H9 (cell line): ENCODE results near the gene DSCAM. TPM values are rescaled to one million over a fixed set of nuclear protein-coding genes. Genes with fewer than 3 reads are reported as not detected.

Experiments
- DNase-seq: peaks from one replicate; pipeline ENCODE4 v3.0.0-alpha.2; 2017
- H2AFZ ChIP-seq: one replicate; pipeline ENCODE4 v1.6.1; 2013; ENCODE audit warnings: mild to moderate bottlenecking, low read length, control low read depth, moderate library complexity
- H2AK5ac ChIP-seq: 2 replicates; pipeline ENCODE4 v1.6.1; 2013; ENCODE audit warnings: low read length, control low read depth, mixed read lengths; ENCODE audit not compliant: insufficient read length
- H2BK120ac ChIP-seq: one replicate; pipeline ENCODE4 v1.6.1; 2013; ENCODE audit warnings: low read depth, mild to moderate bottlenecking, low read length, control low read depth, inconsistent platforms; ENCODE audit not compliant: poor library complexity, severe bottlenecking
- H2BK12ac ChIP-seq: 2 replicates; pipeline ENCODE4 v1.6.1; 2013; ENCODE audit warnings: low read length, control low read depth, mixed read lengths, low read depth; ENCODE audit not compliant: insufficient read length
- H2BK15ac ChIP-seq: 2 replicates; pipeline ENCODE4 v1.6.1; 2013; ENCODE audit warnings: low read depth, low read length, control low read depth
- H2BK20ac ChIP-seq: one replicate; pipeline ENCODE4 v1.6.1; 2013; ENCODE audit warnings: low read depth, mild to moderate bottlenecking, low read length, control low read depth, inconsistent platforms; ENCODE audit not compliant: poor library complexity, severe bottlenecking
- H2BK5ac ChIP-seq: 2 replicates; pipeline ENCODE4 v1.6.1; 2013; ENCODE audit warnings: low read length, control low read depth, mixed read lengths; ENCODE audit not compliant: insufficient read length
- H3K14ac ChIP-seq: 2 replicates; pipeline ENCODE4 v1.6.1; 2013; ENCODE audit warnings: low read length, control low read depth; ENCODE audit not compliant: insufficient read depth
- H3K18ac ChIP-seq: 2 replicates; pipeline ENCODE4 v1.6.1; 2013; ENCODE audit warnings: low read depth, mild to moderate bottlenecking, mixed read lengths, low read length, control low read depth; ENCODE audit not compliant: insufficient read length
- H3K23ac ChIP-seq: 2 replicates; pipeline ENCODE4 v1.6.1; 2013; ENCODE audit warnings: low read length, control low read depth, mixed read lengths, low read depth; ENCODE audit not compliant: insufficient read length
- H3K23me2 ChIP-seq: 2 replicates; pipeline ENCODE4 v1.6.1; 2013; ENCODE audit warnings: low read depth, mild to moderate bottlenecking, mixed read lengths, low read length, control low read depth; ENCODE audit not compliant: insufficient read length, poor library complexity, severe bottlenecking
- H3K27ac ChIP-seq: 2 replicates; pipeline ENCODE4 v1.5.1; 2013; ENCODE audit warnings: low read length, control low read depth, mixed read lengths, low read depth; ENCODE audit not compliant: insufficient read length
- H3K27me3 ChIP-seq: 2 replicates; pipeline ENCODE4 v1.6.1; 2013; ENCODE audit warnings: low read length, control low read depth, inconsistent platforms; ENCODE audit not compliant: insufficient read depth
- H3K4ac ChIP-seq: 2 replicates; pipeline ENCODE4 v1.6.1; 2013; ENCODE audit warnings: low read depth, mild to moderate bottlenecking, control low read depth, inconsistent platforms, low read length, moderate library complexity
- H3K4me1 ChIP-seq: 2 replicates; pipeline ENCODE4 v1.6.1; 2013; ENCODE audit warnings: low read length, control low read depth, inconsistent platforms; ENCODE audit not compliant: insufficient read depth
- H3K4me2 ChIP-seq: 2 replicates; pipeline ENCODE4 v1.6.1; 2013; ENCODE audit warnings: low read length, control low read depth, mixed read lengths; ENCODE audit not compliant: insufficient read length, insufficient read depth
- H3K56ac ChIP-seq: 2 replicates; pipeline ENCODE4 v1.6.1; 2013; ENCODE audit warnings: low read depth, mild to moderate bottlenecking, mixed read lengths, low read length, control low read depth; ENCODE audit not compliant: insufficient read length
- H3K79me1 ChIP-seq: 2 replicates; pipeline ENCODE4 v1.6.1; 2013; ENCODE audit warnings: low read depth, mild to moderate bottlenecking, moderate library complexity, low read length, control low read depth, inconsistent platforms; ENCODE audit not compliant: insufficient read depth, poor library complexity, severe bottlenecking
- H3K79me2 ChIP-seq: 2 replicates; pipeline ENCODE4 v1.6.1; 2013; ENCODE audit warnings: low read length, control low read depth, inconsistent platforms; ENCODE audit not compliant: insufficient read depth
- H3K9ac ChIP-seq: 2 replicates; pipeline ENCODE4 v1.6.1; 2013; ENCODE audit warnings: low read length, control low read depth, mixed read lengths; ENCODE audit not compliant: insufficient read length; ENCODE audit errors: extremely low read depth
- H3K9me3 ChIP-seq: one replicate; pipeline ENCODE4 v1.6.1; 2013; ENCODE audit warnings: low read depth, low read length, inconsistent platforms; ENCODE audit not compliant: control insufficient read depth
- H3T11ph ChIP-seq: one replicate; pipeline ENCODE4 v1.6.1; 2013; ENCODE audit warnings: mild to moderate bottlenecking, low read length, control low read depth, inconsistent platforms
- H4K20me1 ChIP-seq: one replicate; pipeline ENCODE4 v1.6.1; 2013; ENCODE audit not compliant: control insufficient read depth, insufficient read length, insufficient read depth
- H4K5ac ChIP-seq: 2 replicates; pipeline ENCODE4 v1.6.1; 2013; ENCODE audit warnings: low read depth, mild to moderate bottlenecking, mixed read lengths, low read length, control low read depth; ENCODE audit not compliant: insufficient read length
- H4K8ac ChIP-seq: replicated peaks from 2 replicates; pipeline ENCODE4 v1.6.1; 2013; ENCODE audit warnings: low read length, control low read depth, mixed read lengths, low read depth; ENCODE audit not compliant: insufficient read length
- H4K91ac ChIP-seq: 2 replicates; pipeline ENCODE4 v1.6.1; 2013; ENCODE audit warnings: low read depth, mild to moderate bottlenecking, moderate library complexity, mixed read lengths, low read length, control low read depth; ENCODE audit not compliant: insufficient read length
- H3K27ac Mint-ChIP-seq, 3 experiments: 2 replicates in 2 of 3; 3 replicates in 1 of 3; pipeline ENCODE4 v1.8.0; 2020 to 2021; ENCODE audit warnings: mixed read lengths in 3 of 3, mild to moderate bottlenecking in 1 of 3, moderate library complexity in 1 of 3
- H3K27me3 Mint-ChIP-seq: 2 replicates; pipeline ENCODE4 v1.8.0; 2021; ENCODE audit warnings: low read depth, mild to moderate bottlenecking, moderate library complexity, mixed read lengths
- H3K36me3 Mint-ChIP-seq, 3 experiments: 2 replicates in 2 of 3; 3 replicates in 1 of 3; pipeline ENCODE4 v1.8.0; 2020 to 2021; ENCODE audit warnings: low read depth in 3 of 3, mixed read lengths in 3 of 3; ENCODE audit not compliant: insufficient read depth in 1 of 3
- H3K4me1 Mint-ChIP-seq, 2 experiments: 2 replicates each; pipeline ENCODE4 v1.8.0; 2020; ENCODE audit warnings: mixed read lengths in 2 of 2
- H3K4me3 Mint-ChIP-seq, 2 experiments: 2 replicates in 1 of 2; 3 replicates in 1 of 2; pipeline ENCODE4 v1.8.0; 2020 to 2021; ENCODE audit warnings: mild to moderate bottlenecking in 2 of 2, mixed read lengths in 2 of 2, moderate library complexity in 1 of 2
- H3K9me3 Mint-ChIP-seq, 2 experiments: 2 replicates in 1 of 2; 3 replicates in 1 of 2; pipeline ENCODE4 v1.8.0; 2020; ENCODE audit warnings: mild to moderate bottlenecking in 2 of 2, mixed read lengths in 2 of 2, moderate library complexity in 1 of 2
- CTCF ChIP-seq: fragments of 200-600 bp; sonication (generic); conservative IDR thresholded peaks from 3 replicates; pipeline ENCODE4 v1.8.0; 2021; ENCODE audit warnings: antibody characterized with exemption, mild to moderate bottlenecking
- WGBS: extraction: QIAGEN DNeasy Blood & Tissue Kit; methylation state at CpG from one replicate; pipeline ENCODE4 v1.1.7; 2013; ENCODE audit warnings: missing lambda C conversion rate, low lambda C conversion rate, mixed read lengths; ENCODE audit not compliant: insufficient read length; ENCODE audit errors: extremely low coverage; 5-methylcytosine and 5-hydroxymethylcytosine counted together
- total RNA-seq: library from RNA; stranded (reverse); gene quantifications from 2 replicates; pipeline ENCODE4 v1.2.1, GENCODE V29; 2021

The DSCAM gene
- total RNA-seq, 1 experiment from 2014 or later: 0.17 TPM

- H3K27ac Mint-ChIP-seq: no peak overlapping the region
- Histone ChIP-seq H3K18ac (no peak overlapping the region), H3K14ac (no peak overlapping the region), H3K79me2 (no peaks in the 10 kb centered on the region), H3K9me3 (no peaks in the 10 kb centered on the region), H4K5ac (no peak overlapping the region), H3K27me3 (no peaks in the 10 kb centered on the region), H2AFZ (no peak overlapping the region), H3T11ph (no peak overlapping the region), H4K20me1 (no peaks in the 10 kb centered on the region), H4K91ac (no peak overlapping the region), H3K79me1 (no peaks in the 10 kb centered on the region), H3K4me1 (no peaks in the 10 kb centered on the region), H3K4ac (no peak overlapping the region), H4K8ac (no peak overlapping the region), H3K23me2 (no peaks in the 10 kb centered on the region), H2BK20ac (no peak overlapping the region), H2BK120ac (no peak overlapping the region), H2BK12ac (no peak overlapping the region), H2AK5ac (no peak overlapping the region), H3K23ac (no peak overlapping the region), H3K9ac (no peak overlapping the region), H3K4me2 (no peak overlapping the region), H2BK15ac (no peak overlapping the region), H3K27ac (no peak overlapping the region), H3K56ac (no peak overlapping the region), H2BK5ac (no peak overlapping the region)
- no CpG with 5 or more reads among the region's 2 CpGs for WGBS
- no peaks in the 10 kb centered on the region for H3K36me3 Mint-ChIP-seq
- H3K9me3 Mint-ChIP-seq: peaks cover under 1 to 7% of the 10 kb centered on the region in 2 experiments; a peak in 3 of 5 replicates
- no peak overlapping the region for H3K4me3 Mint-ChIP-seq
- H3K27me3 Mint-ChIP-seq: peaks cover 5% of the 10 kb centered on the region
- no peak for TF ChIP-seq CTCF
- no peaks in the 10 kb centered on the region for H3K4me1 Mint-ChIP-seq
- DNase-seq: no peak
Observed at GRCh38 chr21:39971956-39972355, 875.0 kb downstream of the DSCAM start.
